Activated naive CD8-positive, alpha-beta T cell treated with anti-CD3 and anti-CD28 coated beads for 36 hours (primary cell): ENCODE results near the gene FYN. TPM values are rescaled to one million over a fixed set of nuclear protein-coding genes. Genes with fewer than 3 reads are reported as not detected.
"Not testable (repeated sequence)": the region's sequence is repeated elsewhere in the genome, so short reads cannot be mapped to it uniquely, and the experiment has no call there.

Source experiments
- DNase-seq: peaks from one replicate; pipeline ENCODE4 v3.0.0; 2021
- H3K27ac Mint-ChIP-seq: one replicate; pipeline ENCODE4 v1.8.0; 2022; ENCODE audit warnings: mild to moderate bottlenecking, moderate library complexity, mixed read lengths
- H3K27me3 Mint-ChIP-seq: one replicate; pipeline ENCODE4 v1.8.0; 2022; ENCODE audit warnings: mild to moderate bottlenecking, mixed read lengths
- H3K36me3 Mint-ChIP-seq: one replicate; pipeline ENCODE4 v1.8.0; 2021; ENCODE audit warnings: mild to moderate bottlenecking, mixed read lengths
- H3K4me1 Mint-ChIP-seq: one replicate; pipeline ENCODE4 v1.8.0; 2021; ENCODE audit warnings: mixed read lengths
- H3K4me3 Mint-ChIP-seq: one replicate; pipeline ENCODE4 v1.8.0; 2022; ENCODE audit warnings: mild to moderate bottlenecking, moderate library complexity, mixed read lengths
- H3K9me3 Mint-ChIP-seq: one replicate; pipeline ENCODE4 v1.8.0; 2022; ENCODE audit warnings: mixed read lengths
- total RNA-seq, 2 experiments: library from RNA; stranded (reverse); gene quantifications; one replicate each; pipeline ENCODE4 v1.2.3, GENCODE V29; 2021

Gene FYN
- total RNA-seq, 2 experiments from 2014 or later = 390 to 395 TPM

- Mint-ChIP-seq H3K36me3 (no peaks in the 10 kb centered on the region), H3K27ac (no peak overlapping the region), H3K4me3 (no peak overlapping the region), H3K4me1 (no peaks in the 10 kb centered on the region), H3K9me3 (no peaks in the 10 kb centered on the region), H3K27me3 (no peaks in the 10 kb centered on the region)
- DNase-seq = no peak
Observed at GRCh38 chr6:111894272-111894671, 21.0 kb upstream of the FYN start.

GRCh38 chr6:111892431-111892830, 19.2 kb upstream of the FYN start:
- Mint-ChIP-seq H3K36me3 (no peaks in the 10 kb centered on the region), H3K4me1 (no peaks in the 10 kb centered on the region), H3K4me3 (no peak overlapping the region), H3K27ac (no peak overlapping the region), H3K9me3 (no peaks in the 10 kb centered on the region), H3K27me3 (no peaks in the 10 kb centered on the region)
- no peak for DNase-seq

- Mint-ChIP-seq H3K36me3 (no peaks in the 10 kb centered on the region), H3K27ac (no peak overlapping the region), H3K4me1 (no peaks in the 10 kb centered on the region), H3K4me3 (no peak overlapping the region), H3K9me3 (no peaks in the 10 kb centered on the region), H3K27me3 (no peaks in the 10 kb centered on the region)
- no peak for DNase-seq
Observed at GRCh38 chr6:111890988-111891387, 17.7 kb upstream of the FYN start.

- H3K27ac Mint-ChIP-seq = no peak overlapping the region
- no peak overlapping the region for H3K4me3 Mint-ChIP-seq
- no peaks in the 10 kb centered on the region for H3K4me1 Mint-ChIP-seq
- DNase-seq = no peak
- peaks cover 3% of the 10 kb centered on the region for H3K36me3 Mint-ChIP-seq
- H3K9me3 Mint-ChIP-seq = peaks cover 4% of the 10 kb centered on the region
- no peaks in the 10 kb centered on the region for H3K27me3 Mint-ChIP-seq
Observed at GRCh38 chr6:111888928-111889695, 15.9 kb upstream of the FYN start.

GRCh38 chr6:111886793-111887192, 13.5 kb upstream of the FYN start:
- not testable (repeated sequence) for DNase-seq, H3K4me3 Mint-ChIP-seq, H3K4me1 Mint-ChIP-seq, H3K27ac Mint-ChIP-seq, H3K36me3 Mint-ChIP-seq, H3K9me3 Mint-ChIP-seq, H3K27me3 Mint-ChIP-seq

- Mint-ChIP-seq H3K4me1 (no peaks in the 10 kb centered on the region), H3K27ac (no peak overlapping the region), H3K27me3 (no peaks in the 10 kb centered on the region), H3K9me3 (peaks cover 9% of the 10 kb centered on the region), H3K36me3 (peaks cover 4% of the 10 kb centered on the region), H3K4me3 (no peak overlapping the region)
- no peak for DNase-seq
Observed at GRCh38 chr6:111885373-111886027, 12.2 kb upstream of the FYN start.

GRCh38 chr6:111884068-111884467, 10.8 kb upstream of the FYN start:
- H3K27ac Mint-ChIP-seq = no peak overlapping the region

GRCh38 chr6:111880181-111880888, 7.1 kb upstream of the FYN start:
- peaks cover 4% of the 10 kb centered on the region for H3K36me3 Mint-ChIP-seq
- no peak overlapping the region for H3K4me3 Mint-ChIP-seq
- H3K27me3 Mint-ChIP-seq = no peaks in the 10 kb centered on the region
- no peaks in the 10 kb centered on the region for H3K4me1 Mint-ChIP-seq
- peaks cover 7% of the 10 kb centered on the region for H3K9me3 Mint-ChIP-seq
- no peak for DNase-seq
- H3K27ac Mint-ChIP-seq = no peak overlapping the region

More at GRCh38 chr6:111884068-111884467, 10.8 kb upstream of the FYN start:
- Mint-ChIP-seq H3K4me1 (no peaks in the 10 kb centered on the region), H3K27me3 (no peaks in the 10 kb centered on the region), H3K36me3 (peaks cover 6% of the 10 kb centered on the region), H3K9me3 (peaks cover 12% of the 10 kb centered on the region), H3K4me3 (no peak overlapping the region)
- no peak for DNase-seq

- peaks cover 15% of the 10 kb centered on the region for H3K36me3 Mint-ChIP-seq
- no peak overlapping the region for H3K27ac Mint-ChIP-seq
- H3K27me3 Mint-ChIP-seq = no peaks in the 10 kb centered on the region
- peaks cover 5% of the 10 kb centered on the region for H3K9me3 Mint-ChIP-seq
- peaks cover 9% of the 10 kb centered on the region for H3K4me1 Mint-ChIP-seq
- no peak for DNase-seq
- no peak overlapping the region for H3K4me3 Mint-ChIP-seq
Observed at GRCh38 chr6:111875741-111876140, 2.5 kb upstream of the FYN start.

- H3K27me3 Mint-ChIP-seq = no peaks in the 10 kb centered on the region
- H3K27ac Mint-ChIP-seq = peak overlapping the region; percentile 97
- H3K4me1 Mint-ChIP-seq = peaks cover 23% of the 10 kb centered on the region
- peaks cover 29% of the 10 kb centered on the region for H3K36me3 Mint-ChIP-seq
- no peaks in the 10 kb centered on the region for H3K9me3 Mint-ChIP-seq
- peak overlapping the region; percentile 97 for H3K4me3 Mint-ChIP-seq
- peak; percentile 63 for DNase-seq
Observed at GRCh38 chr6:111874025-111874415, 768 bp upstream of the FYN start.

- peaks cover 39% of the 10 kb centered on the region for H3K36me3 Mint-ChIP-seq
- peak; percentile 82 for DNase-seq
- no peaks in the 10 kb centered on the region for H3K27me3 Mint-ChIP-seq
- peak overlapping the region; percentile 93 for H3K27ac Mint-ChIP-seq
- peak overlapping the region; percentile 95 for H3K4me3 Mint-ChIP-seq
- peaks cover 37% of the 10 kb centered on the region for H3K4me1 Mint-ChIP-seq
- H3K9me3 Mint-ChIP-seq = no peaks in the 10 kb centered on the region
Observed at GRCh38 chr6:111872401-111873177, 663 bp downstream of the FYN start.

GRCh38 chr6:111871725-111872400, 1.4 kb downstream of the FYN start:
- Mint-ChIP-seq H3K4me3 (peak overlapping the region; percentile 95), H3K4me1 (peaks cover 42% of the 10 kb centered on the region), H3K27me3 (no peaks in the 10 kb centered on the region), H3K9me3 (no peaks in the 10 kb centered on the region), H3K36me3 (peaks cover 45% of the 10 kb centered on the region), H3K27ac (peak overlapping the region; percentile 93)
- DNase-seq = peak; percentile 25

- Mint-ChIP-seq H3K36me3 (peaks cover 50% of the 10 kb centered on the region), H3K27ac (peak overlapping the region; percentile 93), H3K4me3 (peak overlapping the region; percentile 95), H3K4me1 (peaks cover 49% of the 10 kb centered on the region), H3K9me3 (no peaks in the 10 kb centered on the region), H3K27me3 (no peaks in the 10 kb centered on the region)
- peak; percentile 58 for DNase-seq
Observed at GRCh38 chr6:111871207-111871606, 2.0 kb downstream of the FYN start.

- no peak for DNase-seq
- Mint-ChIP-seq H3K27me3 (no peaks in the 10 kb centered on the region), H3K4me3 (peak overlapping the region; percentile 95), H3K36me3 (peaks cover 50% of the 10 kb centered on the region), H3K27ac (peak overlapping the region; percentile 93), H3K4me1 (peaks cover 54% of the 10 kb centered on the region), H3K9me3 (no peaks in the 10 kb centered on the region)
Observed at GRCh38 chr6:111870742-111871064, 2.5 kb downstream of the FYN start.
